HCT116 (cell line): ENCODE measurements around the gene BMAL1. TPM values are rescaled to one million over a fixed set of nuclear protein-coding genes. Genes with fewer than 3 reads are reported as not detected.

Source experiments
- ATAC-seq: fragments of 200-7000 bp; cut with Tn5 transposase; 2 replicates; pipeline ENCODE4 v1.9.1; 2020; ENCODE audit warnings: mild to moderate bottlenecking, moderate library complexity
- BruUV-seq: library from RNA; stranded (reverse); fragments of 400-500 nt; replicated peaks from 2 replicates; lab custom pipeline; 2021; lab: Mats Ljungman, UMichigan
- CTCF ChIA-PET: fragments of 300-600 bp; sonication (Branson Sonifier 250); formaldehyde crosslinking; loops from one replicate; lab custom pipeline; 2021; ENCODE audit warnings: antibody characterized with exemption; lab: Charles Lee
- POLR2A ChIA-PET: fragments of 300-600, 350-600 bp; sonication (Branson Sonifier 250); formaldehyde crosslinking; loops from one replicate; lab custom pipeline; 2021; ENCODE audit warnings: antibody characterized with exemption; lab: Charles Lee
- RAD21 ChIA-PET, 2 experiments: fragments of 300-600 bp; sonication (Branson Sonifier 250); formaldehyde crosslinking; loops; one replicate each; lab custom pipeline; 2023; ENCODE audit warnings: low total read pairs in 2 of 2; ENCODE audit not compliant: uncharacterized antibody in 2 of 2, unreplicated experiment in 2 of 2, low non-redundant PET in 1 of 2; lab: Charles Lee
- DNase-seq: peaks from one replicate; pipeline ENCODE4 v3.0.0-alpha.2; 2010; ENCODE audit warnings: low read depth, low spot score
- H2AFZ ChIP-seq: fragments of 200-600 bp; shearing (Covaris generic), sonication (generic); 2 replicates; pipeline ENCODE4 v1.6.1; 2017; ENCODE audit warnings: low read depth, mixed run types, mixed read lengths, antibody characterized with exemption, low read length; ENCODE audit not compliant: poor library complexity, severe bottlenecking
- H3K27ac ChIP-seq: 2 replicates; pipeline ENCODE4 v1.5.1; 2012; ENCODE audit warnings: low read depth, low read length
- H3K27me3 ChIP-seq: fragments of 200-600 bp; sonication (generic); 2 replicates; pipeline ENCODE4 v1.6.1; 2016; ENCODE audit warnings: mixed run types, low read length, mixed read lengths; ENCODE audit not compliant: insufficient read depth
- H3K36me3 ChIP-seq, 2 experiments: fragments of 200-500 bp in 1 of 2; fragments of 200-600 bp in 1 of 2; sonication (Bioruptor generic) in 1 of 2; sonication (generic) in 1 of 2; 2 replicates each; pipeline versions ENCODE4 v1.5.1 to v1.6.1; 2014 to 2016; ENCODE audit warnings: low read length in 2 of 2, inconsistent platforms in 1 of 2, mixed read lengths in 1 of 2, mixed run types in 1 of 2; ENCODE audit not compliant: insufficient read depth in 2 of 2, control insufficient read depth in 1 of 2
- H3K4me1 ChIP-seq, 2 experiments: fragments of 200-600 bp in 1 of 2; sonication (generic) in 1 of 2; 2 replicates each; pipeline versions ENCODE4 v1.5.1 to v1.6.1; 2012 to 2017; ENCODE audit warnings: low read length in 2 of 2, inconsistent platforms in 1 of 2, mild to moderate bottlenecking in 1 of 2, mixed read lengths in 1 of 2, mixed run types in 1 of 2, moderate library complexity in 1 of 2; ENCODE audit not compliant: insufficient read depth in 2 of 2, control insufficient read depth in 1 of 2
- H3K4me2 ChIP-seq: fragments of 200-600 bp; sonication (generic); 2 replicates; pipeline ENCODE4 v1.6.1; 2017; ENCODE audit warnings: mixed run types, low read length, mixed read lengths
- H3K4me3 ChIP-seq, 2 experiments: fragments of 200-600 bp in 1 of 2; sonication (generic) in 1 of 2; replicated peaks in 1 of 2; 2 replicates each; pipeline ENCODE4 v1.5.1; 2011 to 2016; ENCODE audit warnings: low read length in 2 of 2, control low read depth in 1 of 2, low read depth in 1 of 2, mild to moderate bottlenecking in 1 of 2, mixed read lengths in 1 of 2, mixed run types in 1 of 2
- H3K79me2 ChIP-seq: fragments of 200-600 bp; sonication (generic); 2 replicates; pipeline ENCODE4 v1.6.1; 2017; ENCODE audit warnings: mild to moderate bottlenecking, mixed run types, low read length, moderate library complexity, mixed read lengths; ENCODE audit not compliant: insufficient read depth
- H3K9ac ChIP-seq: fragments of 200-600 bp; sonication (generic); 2 replicates; pipeline ENCODE4 v1.6.1; 2016; ENCODE audit warnings: low read length, mixed read lengths
- H3K9me2 ChIP-seq: fragments of 200-600 bp; sonication (generic), shearing (Covaris generic); 2 replicates; pipeline ENCODE4 v1.6.1; 2017; ENCODE audit warnings: mixed run types, mild to moderate bottlenecking, moderate library complexity; ENCODE audit not compliant: insufficient read depth
- H3K9me3 ChIP-seq, 2 experiments: fragments of 200-500 bp in 1 of 2; fragments of 200-600 bp in 1 of 2; sonication (Bioruptor generic) in 1 of 2; sonication (generic) in 1 of 2; 2 replicates each; pipeline ENCODE4 v1.6.1; 2014 to 2017; ENCODE audit warnings: low read length in 2 of 2, mixed read lengths in 2 of 2, inconsistent platforms in 1 of 2, low read depth in 1 of 2, mild to moderate bottlenecking in 1 of 2, mixed run types in 1 of 2, moderate library complexity in 1 of 2; ENCODE audit not compliant: control insufficient read depth in 1 of 2, insufficient read depth in 1 of 2
- H4K20me1 ChIP-seq: fragments of 200-600 bp; sonication (generic), shearing (Covaris generic); 2 replicates; pipeline ENCODE4 v1.6.1; 2017; ENCODE audit warnings: mixed run types, mild to moderate bottlenecking, moderate library complexity; ENCODE audit not compliant: insufficient read depth
- CBX3 ChIP-seq: IDR thresholded peaks from 2 replicates; pipeline ENCODE4 v1.6.1; 2012; ENCODE audit warnings: low read depth
- EZH2 ChIP-seq: fragments of 200-600 bp; sonication (generic); IDR thresholded peaks from 2 replicates; pipeline ENCODE4 v1.6.1; 2017; ENCODE audit warnings: antibody characterized with exemption, mixed run types
- EZH2phosphoT487 ChIP-seq: fragments of 200-600 bp; IDR thresholded peaks from 2 replicates; pipeline ENCODE4 v1.6.1; 2018; ENCODE audit warnings: antibody characterized with exemption, borderline replicate concordance
- FOSL1 ChIP-seq: IDR thresholded peaks from 2 replicates; pipeline ENCODE4 v1.6.1; 2012; ENCODE audit warnings: low read depth
- JUND ChIP-seq: IDR thresholded peaks from 2 replicates; pipeline ENCODE4 v1.6.1; 2012
- POLR2A ChIP-seq: IDR thresholded peaks from 2 replicates; pipeline ENCODE4 v1.7.0; 2011; ENCODE audit warnings: borderline replicate concordance; ENCODE audit not compliant: insufficient read depth, insufficient read length; ENCODE audit errors: extremely low read depth
- POLR2AphosphoS5 ChIP-seq: IDR thresholded peaks from 2 replicates; pipeline ENCODE4 v1.6.1; 2011; ENCODE audit warnings: mild to moderate bottlenecking, low read depth, low read length, moderate library complexity
- RAD21 ChIP-seq: IDR thresholded peaks from 2 replicates; pipeline ENCODE4 v1.6.1; 2012; ENCODE audit warnings: low read depth, mild to moderate bottlenecking
- SIN3A ChIP-seq: IDR thresholded peaks from 2 replicates; pipeline ENCODE4 v1.6.1; 2012; ENCODE audit warnings: low read depth
- SP1 ChIP-seq: IDR thresholded peaks from 2 replicates; pipeline ENCODE4 v1.6.1; 2012; ENCODE audit warnings: low read depth
- SRF ChIP-seq: IDR thresholded peaks from 2 replicates; pipeline ENCODE4 v1.6.1; 2012; ENCODE audit warnings: low read depth
- TCF7L2 ChIP-seq: IDR thresholded peaks from 2 replicates; pipeline ENCODE4 v1.7.0; 2011; ENCODE audit warnings: borderline replicate concordance, inconsistent platforms; ENCODE audit not compliant: insufficient read depth, insufficient read length; ENCODE audit errors: extremely low read depth
- YY1 ChIP-seq: IDR thresholded peaks from 2 replicates; pipeline ENCODE4 v1.6.1; 2011; ENCODE audit warnings: low read length, low read depth, moderate library complexity, mild to moderate bottlenecking; ENCODE audit not compliant: insufficient replicate concordance; ENCODE audit errors: extremely low read depth
- ZNF274 ChIP-seq: fragments of 200-500 bp; sonication (Bioruptor generic); IDR thresholded peaks from 2 replicates; pipeline ENCODE4 v1.6.1; 2014; ENCODE audit warnings: mild to moderate bottlenecking, low read depth, low read length, inconsistent platforms
- intact Hi-C: fragments of 100-400 bp; cut with micrococcal nuclease; formaldehyde crosslinking; loops from 2 replicates; pipeline ENCODE4 v1.10.0; 2022
- total RNA-seq: library from RNA; stranded (reverse); gene quantifications from one replicate; pipeline ENCODE4 v1.2.1, GENCODE V29; 2021; ENCODE audit not compliant: unreplicated experiment
- TF ChIP-seq, protein P1 (sequence below): IDR thresholded peaks from 2 replicates; pipeline ENCODE4 v1.6.1; 2012
- TF ChIP-seq, protein P2 (sequence below), 3 experiments: fragments of 200-600 bp in 1 of 3; sonication (generic) in 1 of 3; IDR thresholded peaks in 2 of 3; conservative IDR thresholded peaks in 1 of 3; 2 replicates each; pipeline ENCODE4 v1.5.1; 2012 to 2017; ENCODE audit warnings: low read depth in 2 of 3, low read length in 2 of 3, antibody characterized with exemption in 1 of 3, borderline replicate concordance in 1 of 3, control low read depth in 1 of 3, mild to moderate bottlenecking in 1 of 3, mixed read lengths in 1 of 3, mixed run types in 1 of 3, moderate library complexity in 1 of 3; ENCODE audit not compliant: insufficient read depth in 1 of 3
- TF ChIP-seq, protein P3 (sequence below): IDR thresholded peaks from 2 replicates; pipeline ENCODE4 v1.6.1; 2012
- TF ChIP-seq, protein P4 (sequence below): IDR thresholded peaks from 2 replicates; pipeline ENCODE4 v1.6.1; 2011; ENCODE audit warnings: mild to moderate bottlenecking, low read length, moderate library complexity; ENCODE audit not compliant: insufficient replicate concordance; ENCODE audit errors: extremely low read depth

BMAL1 gene
- total RNA-seq, 1 experiment from 2014 or later, result 17.6 TPM

DNA sequence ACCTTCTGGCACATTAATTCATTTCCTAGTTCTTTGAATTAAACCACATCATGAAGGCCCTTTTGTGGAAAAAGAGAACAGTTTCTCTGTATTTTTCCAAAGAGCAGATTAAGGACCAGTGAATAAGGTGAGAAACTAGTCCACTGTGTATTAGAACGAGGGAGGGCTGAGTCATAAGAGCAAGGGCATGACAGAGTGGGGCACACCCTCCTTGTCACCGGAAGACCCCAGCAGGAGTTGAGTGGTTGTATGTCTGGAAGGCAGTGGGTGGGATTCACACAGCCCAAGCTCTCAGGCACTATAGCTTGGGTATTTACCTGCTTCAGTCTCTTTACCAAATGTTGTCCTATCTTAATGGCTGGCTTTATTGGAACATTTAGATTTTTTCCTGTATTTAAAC lies 86.8 kb downstream of the BMAL1 start (continued):
- TF ChIP-seq YY1, result no peak
- TF ChIP-seq EZH2phosphoT487, result no peak
- TF ChIP-seq SRF, result no peak
- TF ChIP-seq, protein P1, sequence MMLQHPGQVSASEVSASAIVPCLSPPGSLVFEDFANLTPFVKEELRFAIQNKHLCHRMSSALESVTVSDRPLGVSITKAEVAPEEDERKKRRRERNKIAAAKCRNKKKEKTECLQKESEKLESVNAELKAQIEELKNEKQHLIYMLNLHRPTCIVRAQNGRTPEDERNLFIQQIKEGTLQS, result no peak
- TF ChIP-seq ZNF274, result no peak
- no peak; the same call in 1 of the 2 replicates for TF ChIP-seq FOSL1

DNA sequence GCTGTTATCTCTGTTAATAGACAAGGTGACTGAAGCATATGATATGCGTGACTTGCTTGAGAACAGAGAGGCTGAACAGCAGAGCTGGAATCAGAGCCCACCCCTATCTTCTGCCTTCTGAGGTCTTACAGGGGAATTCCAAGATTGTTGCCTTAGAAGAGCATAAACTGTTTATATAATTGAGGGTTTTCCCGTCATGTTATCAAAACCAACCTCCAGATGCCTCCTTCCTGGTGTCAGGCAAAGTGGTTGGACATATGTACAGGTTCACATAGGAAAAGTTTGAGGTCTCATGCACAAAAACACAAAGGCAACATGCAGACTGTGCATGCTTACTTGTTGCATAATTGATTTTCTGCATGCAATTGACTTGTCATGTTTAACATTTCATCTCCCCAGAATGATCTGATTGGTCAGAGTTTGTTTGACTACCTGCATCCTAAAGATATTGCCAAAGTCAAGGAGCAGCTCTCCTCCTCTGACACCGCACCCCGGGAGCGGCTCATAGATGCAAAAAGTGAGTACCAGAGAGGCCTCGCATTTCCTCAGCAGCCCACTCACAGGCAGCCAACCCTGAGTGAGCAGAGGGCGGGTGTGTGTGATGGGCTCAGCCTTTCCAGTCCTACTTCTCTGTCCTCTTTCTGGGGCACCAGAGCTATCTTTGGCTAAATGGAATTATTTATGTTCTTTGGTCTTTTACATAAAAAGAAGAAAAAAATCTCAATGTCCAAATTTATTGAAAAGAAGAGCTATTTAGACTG lies 88.9 kb downstream of the BMAL1 start:
- no peak overlapping the region for H3K9ac ChIP-seq
- peaks cover 0 to 12% of the 10 kb centered on the region in 2 experiments; a peak in 1 of 4 replicates for H3K4me1 ChIP-seq
- no peak for DNase-seq
- H3K27ac ChIP-seq, result no peak overlapping the region
- no peak overlapping the region for H2AFZ ChIP-seq
- H3K4me3 ChIP-seq, result no peak overlapping the region
- H3K9me2 ChIP-seq, result no peaks in the 10 kb centered on the region
- RAD21 ChIA-PET, result no interaction called here
- BruUV-seq, result no TSS peak
- H3K9me3 ChIP-seq, result no peaks in the 10 kb centered on the region
- no peaks in the 10 kb centered on the region for H4K20me1 ChIP-seq
- H3K4me2 ChIP-seq, result no peak overlapping the region
- H3K79me2 ChIP-seq, result no peaks in the 10 kb centered on the region
- ATAC-seq, result no peak
- intact Hi-C loops, result no loop called here
- no peaks in the 10 kb centered on the region for H3K27me3 ChIP-seq
- POLR2A ChIA-PET, result no interaction called here
- H3K36me3 ChIP-seq, result no peaks in the 10 kb centered on the region; a peak in 1 of 4 replicates
- CTCF ChIA-PET, result no interaction called here
- TF ChIP-seq TCF7L2 (no peak), ZNF274 (no peak), JUND (no peak), CBX3 (no peak), EZH2phosphoT487 (no peak), SIN3A (no peak), POLR2AphosphoS5 (no peak), EZH2 (no peak), SP1 (no peak), RAD21 (no peak), POLR2A (no peak)
- TF ChIP-seq, protein P2, sequence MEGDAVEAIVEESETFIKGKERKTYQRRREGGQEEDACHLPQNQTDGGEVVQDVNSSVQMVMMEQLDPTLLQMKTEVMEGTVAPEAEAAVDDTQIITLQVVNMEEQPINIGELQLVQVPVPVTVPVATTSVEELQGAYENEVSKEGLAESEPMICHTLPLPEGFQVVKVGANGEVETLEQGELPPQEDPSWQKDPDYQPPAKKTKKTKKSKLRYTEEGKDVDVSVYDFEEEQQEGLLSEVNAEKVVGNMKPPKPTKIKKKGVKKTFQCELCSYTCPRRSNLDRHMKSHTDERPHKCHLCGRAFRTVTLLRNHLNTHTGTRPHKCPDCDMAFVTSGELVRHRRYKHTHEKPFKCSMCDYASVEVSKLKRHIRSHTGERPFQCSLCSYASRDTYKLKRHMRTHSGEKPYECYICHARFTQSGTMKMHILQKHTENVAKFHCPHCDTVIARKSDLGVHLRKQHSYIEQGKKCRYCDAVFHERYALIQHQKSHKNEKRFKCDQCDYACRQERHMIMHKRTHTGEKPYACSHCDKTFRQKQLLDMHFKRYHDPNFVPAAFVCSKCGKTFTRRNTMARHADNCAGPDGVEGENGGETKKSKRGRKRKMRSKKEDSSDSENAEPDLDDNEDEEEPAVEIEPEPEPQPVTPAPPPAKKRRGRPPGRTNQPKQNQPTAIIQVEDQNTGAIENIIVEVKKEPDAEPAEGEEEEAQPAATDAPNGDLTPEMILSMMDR (IDR thresholded peaks at IDR 0.05 in 2 of 3, conservative IDR thresholded peaks at IDR 0.05 in 1 of 3; ENCODE audit: borderline replicate concordance in 1 of 3, insufficient read depth in 1 of 3, low read depth in 2 of 3, low read length in 2 of 3), result no peak
- TF ChIP-seq, protein P3, sequence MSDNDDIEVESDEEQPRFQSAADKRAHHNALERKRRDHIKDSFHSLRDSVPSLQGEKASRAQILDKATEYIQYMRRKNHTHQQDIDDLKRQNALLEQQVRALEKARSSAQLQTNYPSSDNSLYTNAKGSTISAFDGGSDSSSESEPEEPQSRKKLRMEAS, result no peak
- TF ChIP-seq, protein P4, sequence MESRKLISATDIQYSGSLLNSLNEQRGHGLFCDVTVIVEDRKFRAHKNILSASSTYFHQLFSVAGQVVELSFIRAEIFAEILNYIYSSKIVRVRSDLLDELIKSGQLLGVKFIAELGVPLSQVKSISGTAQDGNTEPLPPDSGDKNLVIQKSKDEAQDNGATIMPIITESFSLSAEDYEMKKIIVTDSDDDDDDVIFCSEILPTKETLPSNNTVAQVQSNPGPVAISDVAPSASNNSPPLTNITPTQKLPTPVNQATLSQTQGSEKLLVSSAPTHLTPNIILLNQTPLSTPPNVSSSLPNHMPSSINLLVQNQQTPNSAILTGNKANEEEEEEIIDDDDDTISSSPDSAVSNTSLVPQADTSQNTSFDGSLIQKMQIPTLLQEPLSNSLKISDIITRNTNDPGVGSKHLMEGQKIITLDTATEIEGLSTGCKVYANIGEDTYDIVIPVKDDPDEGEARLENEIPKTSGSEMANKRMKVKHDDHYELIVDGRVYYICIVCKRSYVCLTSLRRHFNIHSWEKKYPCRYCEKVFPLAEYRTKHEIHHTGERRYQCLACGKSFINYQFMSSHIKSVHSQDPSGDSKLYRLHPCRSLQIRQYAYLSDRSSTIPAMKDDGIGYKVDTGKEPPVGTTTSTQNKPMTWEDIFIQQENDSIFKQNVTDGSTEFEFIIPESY, result no peak
